Rectal smooth muscle tissue (tissue), 1 donor: ENCODE results near the gene TRIML2.

Source experiments
- H3K27ac ChIP-seq: one replicate; pipeline ENCODE4 v1.7.0; 2013; ENCODE audit warnings: low read depth, low read length, inconsistent platforms
- H3K27me3 ChIP-seq: one replicate; pipeline ENCODE4 v1.7.0; 2013; ENCODE audit warnings: low read length; ENCODE audit not compliant: control insufficient read depth, insufficient read depth
- H3K36me3 ChIP-seq: one replicate; pipeline ENCODE4 v1.7.0; 2013; ENCODE audit warnings: low read length; ENCODE audit not compliant: control insufficient read depth, insufficient read depth
- H3K4me1 ChIP-seq: one replicate; pipeline ENCODE4 v1.7.0; 2013; ENCODE audit warnings: low read length; ENCODE audit not compliant: control insufficient read depth, insufficient read depth
- H3K4me3 ChIP-seq: one replicate; pipeline ENCODE4 v1.7.0; 2013; ENCODE audit warnings: low read length
- H3K9ac ChIP-seq: one replicate; pipeline ENCODE4 v1.7.0; 2013; ENCODE audit warnings: low read length

Gene TRIML2

GRCh38 chr4:188109157-188109755, at the start of gene TRIML2:
TSS of gene TRIML2 (minus strand) at chr4:188109603. CDS start at chr4:188105368, 4,235 bp downstream.
- Histone ChIP-seq H3K4me1 (no peaks in the 10 kb centered on the region), H3K27ac (no peak within 1 kb of the TSS), H3K27me3 (no peaks in the 10 kb centered on the region), H3K9ac (no peak within 1 kb of the TSS), H3K4me3 (no peak within 1 kb of the TSS), H3K36me3 (no peaks in the 10 kb centered on the region)

GRCh38 chr4:188158336-188158735, 48.9 kb upstream of the TRIML2 start:
- Histone ChIP-seq H3K36me3 (no peaks in the 10 kb centered on the region), H3K9ac (no peak overlapping the region)

GRCh38 chr4:188154668-188155405, 45.4 kb upstream of the TRIML2 start:
- no peaks in the 10 kb centered on the region for H3K36me3 ChIP-seq
- H3K4me1 ChIP-seq, result no peaks in the 10 kb centered on the region
- H3K9ac ChIP-seq, result no peak overlapping the region
- no peak overlapping the region for H3K4me3 ChIP-seq
- no peaks in the 10 kb centered on the region for H3K27me3 ChIP-seq
- no peak overlapping the region for H3K27ac ChIP-seq

More at GRCh38 chr4:188158336-188158735, 48.9 kb upstream of the TRIML2 start:
- Histone ChIP-seq H3K4me3 (no peak overlapping the region), H3K27me3 (no peaks in the 10 kb centered on the region), H3K4me1 (no peaks in the 10 kb centered on the region), H3K27ac (no peak overlapping the region)

- H3K27me3 ChIP-seq, result no peaks in the 10 kb centered on the region
Measured at GRCh38 chr4:188147776-188148175, 38.4 kb upstream of the TRIML2 start.

GRCh38 chr4:188147176-188147575, 37.8 kb upstream of the TRIML2 start:
- no peaks in the 10 kb centered on the region for H3K27me3 ChIP-seq
- no peaks in the 10 kb centered on the region for H3K4me1 ChIP-seq
- no peak overlapping the region for H3K4me3 ChIP-seq
- no peaks in the 10 kb centered on the region for H3K36me3 ChIP-seq
- no peak overlapping the region for H3K9ac ChIP-seq
- no peak overlapping the region for H3K27ac ChIP-seq

More at GRCh38 chr4:188147776-188148175, 38.4 kb upstream of the TRIML2 start:
- Histone ChIP-seq H3K36me3 (no peaks in the 10 kb centered on the region), H3K4me3 (no peak overlapping the region), H3K9ac (no peak overlapping the region), H3K4me1 (no peaks in the 10 kb centered on the region), H3K27ac (no peak overlapping the region)

GRCh38 chr4:188146618-188147017, 37.2 kb upstream of the TRIML2 start:
- no peak overlapping the region for H3K9ac ChIP-seq
- no peaks in the 10 kb centered on the region for H3K36me3 ChIP-seq
- H3K4me1 ChIP-seq, result no peaks in the 10 kb centered on the region
- no peak overlapping the region for H3K4me3 ChIP-seq
- no peaks in the 10 kb centered on the region for H3K27me3 ChIP-seq
- no peak overlapping the region for H3K27ac ChIP-seq

GRCh38 chr4:188145601-188146000, 36.2 kb upstream of the TRIML2 start:
- Histone ChIP-seq H3K4me1 (no peaks in the 10 kb centered on the region), H3K36me3 (no peaks in the 10 kb centered on the region), H3K27me3 (no peaks in the 10 kb centered on the region), H3K27ac (no peak overlapping the region), H3K4me3 (no peak overlapping the region), H3K9ac (no peak overlapping the region)

GRCh38 chr4:188143731-188144130, 34.3 kb upstream of the TRIML2 start:
- Histone ChIP-seq H3K27me3 (no peaks in the 10 kb centered on the region), H3K4me1 (no peaks in the 10 kb centered on the region), H3K9ac (no peak overlapping the region), H3K27ac (no peak overlapping the region), H3K36me3 (no peaks in the 10 kb centered on the region), H3K4me3 (no peak overlapping the region)

- no peaks in the 10 kb centered on the region for H3K36me3 ChIP-seq
- no peaks in the 10 kb centered on the region for H3K27me3 ChIP-seq
- H3K27ac ChIP-seq, result no peak overlapping the region
- no peak overlapping the region for H3K9ac ChIP-seq
- H3K4me1 ChIP-seq, result no peaks in the 10 kb centered on the region
- no peak overlapping the region for H3K4me3 ChIP-seq
Measured at GRCh38 chr4:188139671-188140070, 30.3 kb upstream of the TRIML2 start.

GRCh38 chr4:188139141-188139540, 29.7 kb upstream of the TRIML2 start, which contains the start of gene TRIML1:
TSS of gene TRIML1 (plus strand) at chr4:188139441. CDS start at chr4:188139559, 118 bp downstream.
- no peak within 1 kb of the TSS for H3K9ac ChIP-seq
- H3K36me3 ChIP-seq, result no peaks in the 10 kb centered on the region
- no peaks in the 10 kb centered on the region for H3K27me3 ChIP-seq
- no peak within 1 kb of the TSS for H3K4me3 ChIP-seq
- no peaks in the 10 kb centered on the region for H3K4me1 ChIP-seq
- H3K27ac ChIP-seq, result no peak within 1 kb of the TSS

- H3K9ac ChIP-seq, result no peak overlapping the region
- H3K36me3 ChIP-seq, result no peaks in the 10 kb centered on the region
- no peaks in the 10 kb centered on the region for H3K4me1 ChIP-seq
- no peaks in the 10 kb centered on the region for H3K27me3 ChIP-seq
- no peak overlapping the region for H3K27ac ChIP-seq
- no peak overlapping the region for H3K4me3 ChIP-seq
Measured at GRCh38 chr4:188138227-188138626, 28.8 kb upstream of the TRIML2 start.

GRCh38 chr4:188132232-188132631, 22.8 kb upstream of the TRIML2 start:
- Histone ChIP-seq H3K36me3 (no peaks in the 10 kb centered on the region), H3K27ac (no peak overlapping the region), H3K9ac (no peak overlapping the region), H3K27me3 (no peaks in the 10 kb centered on the region), H3K4me3 (no peak overlapping the region), H3K4me1 (no peaks in the 10 kb centered on the region)

GRCh38 chr4:188130355-188130754, 21.0 kb upstream of the TRIML2 start:
- Histone ChIP-seq H3K27ac (no peak overlapping the region), H3K9ac (no peak overlapping the region), H3K36me3 (no peaks in the 10 kb centered on the region), H3K4me3 (no peak overlapping the region), H3K4me1 (no peaks in the 10 kb centered on the region), H3K27me3 (no peaks in the 10 kb centered on the region)
